NCI-H128 (cell line): Measurements from ENCODE around the gene ALG9.

ENCODE experiments used
- DNase-seq: peaks from one replicate; lab custom pipeline; 2025; ENCODE audit not compliant: unreplicated experiment; lab: John Stamatoyannopoulos, UW

ALG9 gene

DNA sequence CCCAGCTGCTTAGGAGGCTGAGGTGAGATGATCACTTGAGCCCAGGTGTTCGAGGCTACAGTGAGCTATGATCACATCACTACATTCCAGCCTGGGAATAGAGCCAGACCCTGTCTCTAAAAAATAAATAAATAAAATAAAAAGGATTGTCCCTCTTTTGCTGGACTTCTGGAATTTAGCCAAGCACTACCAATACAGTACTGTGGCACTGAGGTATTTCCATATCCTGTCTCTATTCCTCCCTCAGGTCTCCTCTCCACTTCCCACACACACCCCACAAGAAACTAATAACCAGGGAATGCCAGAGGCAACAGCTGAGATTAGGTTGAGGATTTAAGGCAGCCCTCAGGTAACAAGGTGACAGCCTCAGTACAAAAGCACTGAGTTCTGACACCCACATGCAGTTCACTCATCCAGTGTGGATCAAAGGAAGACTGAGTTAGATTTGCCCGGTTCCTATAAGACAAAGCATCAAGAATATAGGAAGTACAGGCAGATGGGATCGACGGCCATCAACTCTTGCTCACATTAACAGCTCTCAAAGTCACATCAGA, 100.7 kb downstream of the ALG9 start:
- no peak for DNase-seq

DNA sequence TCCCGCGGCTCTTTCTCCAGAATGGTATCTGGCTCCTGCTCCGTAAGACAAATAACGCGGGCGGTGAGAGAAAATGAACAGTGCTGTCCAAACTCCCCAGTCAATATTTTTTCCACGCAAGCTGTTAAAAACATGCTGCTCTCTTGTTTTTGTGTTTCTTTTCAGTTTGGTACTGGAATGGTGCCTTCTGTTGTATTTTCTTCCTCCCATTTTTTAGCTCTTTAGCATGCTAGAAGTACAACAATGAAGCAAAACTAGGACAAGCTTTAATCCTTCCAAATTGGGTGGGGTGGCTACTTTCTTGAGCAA, 104.6 kb downstream of the ALG9 start:
- DNase-seq = no peak

GRCh38 chr11:111765984-111766833, 105.2 kb downstream of the ALG9 start, which contains the start of gene PPP2R1B:
PPP2R1B (minus strand) TSS chr11:111766389; CDS start chr11:111766361, 28 bp downstream.
- peak; percentile 39 for DNase-seq

DNA sequence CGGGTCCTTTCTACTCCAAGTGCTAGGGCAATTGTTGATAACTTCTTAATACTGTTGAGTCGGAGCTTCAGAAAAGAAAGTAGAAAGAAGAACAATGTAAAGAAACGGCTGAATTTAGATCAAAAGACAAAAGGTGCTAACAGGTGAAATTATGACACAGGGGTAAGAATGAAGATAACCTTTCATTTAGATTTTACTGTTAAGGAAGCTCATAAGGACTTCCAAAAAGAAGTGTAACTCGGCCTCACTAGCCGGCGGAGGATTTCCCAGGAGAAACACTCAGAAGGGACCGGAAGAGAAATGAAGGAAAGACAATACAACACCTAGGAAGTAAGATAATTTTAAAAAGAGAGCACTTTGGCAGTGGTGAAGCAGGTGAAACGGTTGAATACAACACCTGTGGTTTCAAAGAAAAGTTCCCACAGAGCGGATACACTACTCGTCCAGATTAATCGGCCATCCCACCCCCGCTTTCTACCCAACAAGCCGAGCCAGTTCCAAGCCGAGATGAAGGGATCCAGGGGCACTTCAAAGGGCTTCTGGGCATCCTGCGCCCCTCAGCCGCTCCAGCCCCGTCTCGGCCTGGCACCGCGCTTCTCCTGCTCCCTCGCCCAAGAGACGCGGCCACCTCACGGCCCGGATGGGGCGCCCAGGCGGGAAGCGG, 105.9 kb downstream of the ALG9 start:
- DNase-seq = no peak

GRCh38 chr11:111764621-111765020, 106.8 kb downstream of the ALG9 start:
- DNase-seq = no peak

- DNase-seq = no peak
Observed at GRCh38 chr11:111762981-111763643, 108.3 kb downstream of the ALG9 start.

- no peak for DNase-seq
Observed at GRCh38 chr11:111762526-111762925, 108.9 kb downstream of the ALG9 start.

DNA sequence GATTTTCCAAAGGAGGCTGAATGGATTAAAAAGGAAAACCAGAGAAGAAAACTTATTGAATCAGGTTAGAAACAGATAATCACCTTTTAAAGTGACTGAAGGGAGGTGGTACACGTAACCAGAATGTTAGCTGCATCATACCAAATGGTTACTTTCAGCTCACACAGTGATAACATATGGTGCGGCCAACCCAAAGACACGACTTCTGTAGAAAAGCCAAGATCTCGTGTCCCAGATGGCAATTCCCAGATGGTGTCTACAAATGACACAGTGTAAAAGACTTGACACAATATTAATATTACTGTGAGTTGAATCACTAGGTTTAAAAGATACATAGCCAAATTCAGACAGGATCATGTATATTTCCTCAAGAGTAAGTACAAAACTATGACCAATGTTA, 110.3 kb downstream of the ALG9 start:
- DNase-seq = no peak

- DNase-seq = no peak
Observed at GRCh38 chr11:111759778-111760407, 111.5 kb downstream of the ALG9 start.

DNA sequence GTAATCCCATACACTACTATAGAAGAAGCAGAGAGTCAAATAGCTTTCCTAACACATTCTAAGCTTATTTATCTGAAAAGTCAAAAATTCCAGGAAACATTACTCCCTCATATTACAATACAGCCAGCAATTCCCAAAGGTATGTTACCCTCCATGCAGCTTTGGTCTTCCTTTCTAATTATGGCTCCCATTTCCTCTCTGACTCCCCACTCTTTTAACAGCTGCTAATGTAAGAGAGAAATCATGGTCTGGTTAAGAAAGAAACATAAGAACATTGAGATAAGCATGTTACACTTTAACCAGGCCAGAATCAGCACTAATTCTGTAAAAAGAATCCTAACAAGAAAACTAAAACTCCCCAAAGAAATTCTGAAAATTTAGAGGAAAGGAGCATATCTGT, 112.0 kb downstream of the ALG9 start:
- DNase-seq = no peak

GRCh38 chr11:111756097-111756496, 115.3 kb downstream of the ALG9 start:
- no peak for DNase-seq

DNA sequence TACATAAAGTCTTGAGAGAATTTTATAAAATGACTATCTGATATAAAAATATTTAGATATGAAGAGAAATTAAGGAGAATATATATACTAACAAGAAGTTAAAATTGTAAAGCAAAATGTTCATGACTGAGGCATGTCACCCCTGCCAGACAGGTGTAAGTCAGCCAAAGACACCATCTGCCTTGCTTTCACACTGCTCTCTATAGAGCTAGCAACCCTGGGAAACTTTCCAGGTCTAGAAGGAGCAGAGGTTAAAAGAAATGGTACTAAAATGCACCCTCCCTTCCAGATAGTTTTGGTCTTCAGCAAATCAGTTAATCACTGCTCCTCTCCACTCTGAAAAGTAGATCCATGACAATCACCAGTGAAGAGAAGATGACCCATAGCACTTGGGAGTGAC, 121.7 kb downstream of the ALG9 start:
- DNase-seq = no peak

GRCh38 chr11:111748035-111748804, 123.2 kb downstream of the ALG9 start:
- no peak for DNase-seq

GRCh38 chr11:111745719-111746504, 125.5 kb downstream of the ALG9 start:
- no peak for DNase-seq

DNA sequence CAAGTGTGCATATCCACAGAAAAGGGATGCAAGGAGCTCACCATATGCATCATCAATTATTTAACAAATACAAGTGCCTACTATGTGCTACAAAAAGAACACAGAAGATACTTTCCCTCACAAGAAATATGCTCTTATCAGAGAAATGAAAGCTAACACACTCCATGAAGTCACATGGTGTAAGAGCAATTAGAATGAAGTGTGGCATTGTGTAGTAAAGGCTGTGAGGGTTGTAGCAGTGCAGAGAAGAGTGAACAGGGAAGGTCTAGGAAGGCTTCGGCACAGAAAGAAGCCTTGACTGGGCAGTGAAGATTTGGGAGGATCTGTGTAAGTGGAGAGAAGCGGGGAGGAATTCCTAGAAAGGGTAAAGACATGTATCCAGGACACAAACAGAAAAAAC, 127.7 kb downstream of the ALG9 start:
- DNase-seq = no peak

GRCh38 chr11:111741751-111742150, 129.6 kb downstream of the ALG9 start:
- DNase-seq = no peak

GRCh38 chr11:111739299-111739698, 132.1 kb downstream of the ALG9 start:
- no peak for DNase-seq

GRCh38 chr11:111737444-111738210, 133.8 kb downstream of the ALG9 start:
- DNase-seq = no peak
